ENCODE measurements around the gene EN1. TPM values are rescaled to one million over a fixed set of nuclear protein-coding genes. Genes with fewer than 3 reads are reported as not detected.

Gene EN1
- total RNA-seq, 1 experiment from 2014 or later = not detected

DNA sequence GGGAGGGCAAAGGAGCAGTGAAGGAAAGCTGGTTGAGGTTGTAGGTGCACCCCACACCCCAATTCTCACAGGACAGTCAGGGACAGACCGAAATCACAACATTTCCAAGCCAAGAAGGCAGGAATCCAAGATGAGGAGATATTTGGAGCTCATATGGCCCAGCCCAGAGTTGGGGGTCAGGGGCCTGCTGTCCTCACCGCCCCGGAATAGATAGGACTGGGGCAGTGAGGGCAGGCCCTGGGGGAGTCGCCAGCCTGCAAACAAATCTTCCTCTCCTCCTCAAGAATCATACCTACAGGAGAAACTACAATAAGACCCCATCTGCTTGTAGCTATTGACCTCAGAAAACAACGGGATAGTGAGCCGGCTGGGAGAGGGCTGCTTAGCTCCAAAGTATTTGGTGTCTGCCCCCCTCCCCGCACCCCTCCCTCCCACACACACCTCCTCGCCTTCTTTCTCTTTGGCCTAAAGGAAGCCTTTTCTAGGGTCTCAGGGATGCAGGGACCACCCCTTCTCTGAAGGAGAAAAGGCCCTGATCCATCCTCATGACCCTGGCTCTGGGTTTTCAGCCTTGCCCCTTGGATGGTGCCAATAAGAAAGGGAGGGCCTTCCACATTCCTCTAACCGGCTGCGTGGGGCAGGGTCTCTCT is 3.8 kb downstream of the EN1 start:
- Mint-ChIP-seq H3K27me3 (ENCODE audit: insufficient read depth, unreplicated experiment) (no peaks in the 10 kb centered on the region), H3K4me3 (ENCODE audit: unreplicated experiment) (no peak overlapping the region), H3K27ac (ENCODE audit: low read depth, unreplicated experiment) (no peak overlapping the region), H3K36me3 (ENCODE audit: insufficient read depth, unreplicated experiment) (peaks cover 7% of the 10 kb centered on the region), H3K4me1 (ENCODE audit: insufficient read depth, unreplicated experiment) (no peaks in the 10 kb centered on the region), H3K9me3 (ENCODE audit: unreplicated experiment) (no peaks in the 10 kb centered on the region)
- intact Hi-C loops (cut with micrococcal nuclease) = no loop called here
- CTCF ChIA-PET = interaction anchor here (2.1 kb wide), 1 partner anchor 12 kb away, joined by 11 read pairs; no protein-coding TSS in a partner anchor
- POLR2A ChIA-PET = no interaction called here
- BruUV-seq (replicated peaks) = no TSS peak
- no peak for DNase-seq (ENCODE audit: unreplicated experiment)
- TF ChIP-seq, protein P1, sequence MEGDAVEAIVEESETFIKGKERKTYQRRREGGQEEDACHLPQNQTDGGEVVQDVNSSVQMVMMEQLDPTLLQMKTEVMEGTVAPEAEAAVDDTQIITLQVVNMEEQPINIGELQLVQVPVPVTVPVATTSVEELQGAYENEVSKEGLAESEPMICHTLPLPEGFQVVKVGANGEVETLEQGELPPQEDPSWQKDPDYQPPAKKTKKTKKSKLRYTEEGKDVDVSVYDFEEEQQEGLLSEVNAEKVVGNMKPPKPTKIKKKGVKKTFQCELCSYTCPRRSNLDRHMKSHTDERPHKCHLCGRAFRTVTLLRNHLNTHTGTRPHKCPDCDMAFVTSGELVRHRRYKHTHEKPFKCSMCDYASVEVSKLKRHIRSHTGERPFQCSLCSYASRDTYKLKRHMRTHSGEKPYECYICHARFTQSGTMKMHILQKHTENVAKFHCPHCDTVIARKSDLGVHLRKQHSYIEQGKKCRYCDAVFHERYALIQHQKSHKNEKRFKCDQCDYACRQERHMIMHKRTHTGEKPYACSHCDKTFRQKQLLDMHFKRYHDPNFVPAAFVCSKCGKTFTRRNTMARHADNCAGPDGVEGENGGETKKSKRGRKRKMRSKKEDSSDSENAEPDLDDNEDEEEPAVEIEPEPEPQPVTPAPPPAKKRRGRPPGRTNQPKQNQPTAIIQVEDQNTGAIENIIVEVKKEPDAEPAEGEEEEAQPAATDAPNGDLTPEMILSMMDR (IDR thresholded peaks at IDR 0.05; ENCODE audit: unreplicated experiment) = no peak

DNA sequence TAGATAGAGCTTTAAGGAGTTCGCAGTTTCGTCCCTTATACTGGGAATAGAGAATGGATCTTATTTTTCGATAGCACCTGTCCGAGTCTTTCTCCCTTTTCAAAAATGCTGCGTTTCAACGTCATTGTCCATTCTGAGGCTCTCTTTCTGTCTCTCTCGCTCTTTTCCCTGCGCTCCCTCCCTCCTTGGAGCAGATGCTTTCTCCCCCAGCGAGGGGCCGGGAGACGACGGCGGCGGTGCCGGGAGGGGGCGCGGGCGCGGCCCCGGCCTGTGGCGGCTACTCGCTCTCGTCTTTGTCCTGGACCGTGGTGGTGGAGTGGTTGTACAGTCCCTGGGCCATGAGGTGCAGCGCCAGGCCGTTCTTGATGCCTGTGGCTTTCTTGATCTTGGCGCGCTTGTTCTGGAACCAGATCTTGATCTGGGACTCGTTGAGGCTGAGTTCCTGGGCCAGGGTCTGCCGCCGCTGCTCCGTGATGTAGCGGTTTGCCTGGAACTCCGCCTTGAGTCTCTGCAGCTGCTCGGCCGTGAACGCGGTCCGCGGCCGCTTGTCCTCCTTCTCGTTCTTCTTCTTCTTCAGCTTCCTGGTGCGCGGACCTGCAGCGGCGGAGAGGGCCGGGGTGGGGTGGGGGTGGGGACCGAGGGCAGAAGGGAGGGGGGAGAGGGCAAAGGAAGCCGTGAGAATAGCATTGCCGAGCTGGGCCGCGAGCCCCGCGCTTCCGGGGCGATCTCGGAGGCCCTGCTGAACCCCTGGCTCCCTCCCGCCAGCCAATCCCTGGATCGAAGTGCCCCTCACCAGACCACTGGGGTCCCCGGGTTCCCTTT is 4.6 kb downstream of the EN1 start:
- BruUV-seq (replicated peaks) = no TSS peak
- intact Hi-C loops (cut with micrococcal nuclease) = no loop called here
- CTCF ChIA-PET = no interaction called here
- peaks cover 7% of the 10 kb centered on the region for H3K36me3 Mint-ChIP-seq (ENCODE audit: insufficient read depth, unreplicated experiment)
- TF ChIP-seq, protein P1 (IDR thresholded peaks at IDR 0.05; ENCODE audit: unreplicated experiment) = no peak
- H3K4me3 Mint-ChIP-seq (ENCODE audit: unreplicated experiment) = no peak overlapping the region
- H3K27me3 Mint-ChIP-seq (ENCODE audit: insufficient read depth, unreplicated experiment) = no peaks in the 10 kb centered on the region
- H3K27ac Mint-ChIP-seq (ENCODE audit: low read depth, unreplicated experiment) = no peak overlapping the region
- DNase-seq (ENCODE audit: unreplicated experiment) = no peak
- POLR2A ChIA-PET = no interaction called here
- H3K4me1 Mint-ChIP-seq (ENCODE audit: insufficient read depth, unreplicated experiment) = no peaks in the 10 kb centered on the region
- no peaks in the 10 kb centered on the region for H3K9me3 Mint-ChIP-seq (ENCODE audit: unreplicated experiment)

DNA sequence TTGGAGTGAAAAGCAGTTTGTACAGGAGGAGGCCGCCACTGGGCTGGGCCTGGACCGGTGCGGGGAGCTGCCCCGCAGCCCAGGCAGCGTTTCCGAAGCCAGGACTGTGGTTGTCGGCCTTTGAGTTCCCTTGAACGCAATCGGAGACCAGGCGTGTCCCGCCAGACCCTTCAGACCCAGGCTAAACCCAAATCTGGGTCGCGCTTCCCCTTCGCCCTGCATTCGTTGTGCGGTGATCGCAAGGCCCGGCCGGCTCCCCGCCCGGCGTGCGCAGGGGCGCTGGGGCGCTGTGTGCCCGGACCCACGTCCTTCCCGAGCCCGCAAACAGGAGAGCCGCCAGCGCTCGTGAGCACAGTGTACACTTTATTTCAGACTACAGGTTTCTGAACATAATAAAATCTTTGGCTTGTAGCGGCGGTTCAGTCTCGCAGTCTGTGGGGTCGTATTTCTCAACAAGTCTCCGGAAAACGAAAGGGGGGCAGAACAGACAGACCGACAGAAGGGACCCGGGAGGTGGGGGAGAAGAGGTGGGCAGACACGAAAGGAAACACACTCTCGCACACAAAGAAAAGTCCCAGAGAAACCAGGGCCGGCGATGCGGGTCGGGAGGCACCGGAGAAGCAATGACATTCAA is 5.5 kb downstream of the EN1 start:
- no peak for DNase-seq (ENCODE audit: unreplicated experiment)
- CTCF ChIA-PET = no interaction called here
- no peaks in the 10 kb centered on the region for H3K27me3 Mint-ChIP-seq (ENCODE audit: insufficient read depth, unreplicated experiment)
- no TSS peak for BruUV-seq (replicated peaks)
- POLR2A ChIA-PET = no interaction called here
- intact Hi-C loops (cut with micrococcal nuclease) = no loop called here
- H3K4me3 Mint-ChIP-seq (ENCODE audit: unreplicated experiment) = no peak overlapping the region
- no peak overlapping the region for H3K27ac Mint-ChIP-seq (ENCODE audit: low read depth, unreplicated experiment)
- H3K9me3 Mint-ChIP-seq (ENCODE audit: unreplicated experiment) = no peaks in the 10 kb centered on the region
- peaks cover 7% of the 10 kb centered on the region for H3K36me3 Mint-ChIP-seq (ENCODE audit: insufficient read depth, unreplicated experiment)
- H3K4me1 Mint-ChIP-seq (ENCODE audit: insufficient read depth, unreplicated experiment) = no peaks in the 10 kb centered on the region
- TF ChIP-seq, protein P1 (IDR thresholded peaks at IDR 0.05; ENCODE audit: unreplicated experiment) = no peak

DNA sequence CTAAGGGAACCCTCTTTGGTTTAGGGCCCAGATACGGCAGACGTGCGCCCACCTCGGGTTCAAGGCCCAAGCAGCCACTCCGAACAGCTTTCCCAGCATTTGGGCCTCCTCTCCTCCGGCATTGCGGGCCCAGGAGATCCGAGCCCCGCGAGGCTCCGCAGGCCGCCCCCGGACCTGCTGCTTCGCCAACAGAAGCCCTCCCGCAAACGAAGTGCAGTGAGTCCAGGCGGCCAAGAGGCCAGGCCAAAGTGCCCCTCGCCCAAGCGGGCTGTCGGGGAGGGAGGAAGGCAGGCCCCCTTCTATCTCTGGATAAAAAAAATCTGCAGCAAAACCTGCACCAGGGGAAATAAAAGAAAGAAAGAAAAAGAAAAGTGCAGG is 6.0 kb downstream of the EN1 start:
- POLR2A ChIA-PET = no interaction called here
- no peaks in the 10 kb centered on the region for H3K4me1 Mint-ChIP-seq (ENCODE audit: insufficient read depth, unreplicated experiment)
- BruUV-seq (replicated peaks) = no TSS peak
- intact Hi-C loops (cut with micrococcal nuclease) = no loop called here
- TF ChIP-seq, protein P1 (IDR thresholded peaks at IDR 0.05; ENCODE audit: unreplicated experiment) = no peak
- no peak overlapping the region for H3K4me3 Mint-ChIP-seq (ENCODE audit: unreplicated experiment)
- no peak overlapping the region for H3K27ac Mint-ChIP-seq (ENCODE audit: low read depth, unreplicated experiment)
- no peaks in the 10 kb centered on the region for H3K27me3 Mint-ChIP-seq (ENCODE audit: insufficient read depth, unreplicated experiment)
- no peaks in the 10 kb centered on the region for H3K9me3 Mint-ChIP-seq (ENCODE audit: unreplicated experiment)
- DNase-seq (ENCODE audit: unreplicated experiment) = no peak
- CTCF ChIA-PET = interaction anchor here (0.7 kb wide), 1 partner anchor 403 kb away, joined by 3 read pairs; no protein-coding TSS in a partner anchor
- H3K36me3 Mint-ChIP-seq (ENCODE audit: insufficient read depth, unreplicated experiment) = peaks cover 7% of the 10 kb centered on the region

Data from MCF 10A (cell line).